ENCODE data around the gene DHX29. TPM values are rescaled to one million over a fixed set of nuclear protein-coding genes. Genes with fewer than 3 reads are reported as not detected.

DHX29 gene
- total RNA-seq, 1 experiment from 2014 or later: 27.6 TPM

GRCh38 chr5:55254802-55255201 is 52.7 kb downstream of the DHX29 start:
- Mint-ChIP-seq H3K36me3 (ENCODE audit: insufficient read depth, unreplicated experiment) (peaks cover 7% of the 10 kb centered on the region), H3K4me3 (ENCODE audit: unreplicated experiment) (no peak overlapping the region), H3K27me3 (ENCODE audit: insufficient read depth, unreplicated experiment) (no peaks in the 10 kb centered on the region), H3K27ac (ENCODE audit: unreplicated experiment) (no peak overlapping the region), H3K9me3 (ENCODE audit: unreplicated experiment) (no peaks in the 10 kb centered on the region), H3K4me1 (ENCODE audit: low read depth, unreplicated experiment) (peaks cover 8% of the 10 kb centered on the region)
- POLR2A ChIA-PET: no interaction called here
- Histone ChIP-seq H3K4me3 (ENCODE audit: low read depth, low read length) (no peak overlapping the region), H3K4me1 (peaks cover 28% of the 10 kb centered on the region), H3K36me3 (ENCODE audit: control insufficient read depth, insufficient read depth, low read length) (no peaks in the 10 kb centered on the region), H3K9me3 (no peaks in the 10 kb centered on the region), H3K27me3 (replicated peaks; ENCODE audit: control insufficient read depth, insufficient read depth, low read length) (no peaks in the 10 kb centered on the region)
- no peak for TF ChIP-seq CTCF (IDR thresholded peaks at IDR 0.05; ENCODE audit: insufficient read depth in 1 of 2, low read depth in 1 of 2, low read length in 1 of 2, severe bottlenecking in 1 of 2, unreplicated experiment in 1 of 2)
- CTCF ChIA-PET: no interaction called here
- intact Hi-C loops (cut with micrococcal nuclease; ENCODE audit: unreplicated experiment): loop anchor here (2.0 kb wide), 1 partner anchor 28 kb away; the partner anchor contains the start of gene MCIDAS
- BruUV-seq (replicated peaks): no TSS peak
- peak in 1 of 2 experiments; percentile 6 for DNase-seq

GRCh38 chr5:55250064-55250463 is 57.4 kb downstream of the DHX29 start:
- intact Hi-C loops (cut with micrococcal nuclease; ENCODE audit: unreplicated experiment): no loop called here
- Mint-ChIP-seq H3K4me3 (ENCODE audit: unreplicated experiment) (no peak overlapping the region), H3K27ac (ENCODE audit: unreplicated experiment) (no peak overlapping the region), H3K36me3 (ENCODE audit: insufficient read depth, unreplicated experiment) (no peaks in the 10 kb centered on the region), H3K4me1 (ENCODE audit: low read depth, unreplicated experiment) (peaks cover 8% of the 10 kb centered on the region), H3K27me3 (ENCODE audit: insufficient read depth, unreplicated experiment) (no peaks in the 10 kb centered on the region), H3K9me3 (ENCODE audit: unreplicated experiment) (peaks cover 20% of the 10 kb centered on the region)
- no peak for TF ChIP-seq CTCF (IDR thresholded peaks at IDR 0.05; ENCODE audit: insufficient read depth in 1 of 2, low read depth in 1 of 2, low read length in 1 of 2, severe bottlenecking in 1 of 2, unreplicated experiment in 1 of 2)
- DNase-seq: no peak
- no TSS peak for BruUV-seq (replicated peaks)
- Histone ChIP-seq H3K36me3 (ENCODE audit: control insufficient read depth, insufficient read depth, low read length) (no peaks in the 10 kb centered on the region), H3K4me3 (ENCODE audit: low read depth, low read length) (no peak overlapping the region), H3K9me3 (peaks cover 9% of the 10 kb centered on the region; the same call in 1 of the 2 replicates), H3K4me1 (peaks cover 17% of the 10 kb centered on the region), H3K27me3 (replicated peaks; ENCODE audit: control insufficient read depth, insufficient read depth, low read length) (no peaks in the 10 kb centered on the region)
- POLR2A ChIA-PET: no interaction called here
- CTCF ChIA-PET: no interaction called here

- H3K27ac Mint-ChIP-seq (ENCODE audit: unreplicated experiment): no peak overlapping the region
- no TSS peak for BruUV-seq (replicated peaks)
- peaks cover 6% of the 10 kb centered on the region for H3K27me3 Mint-ChIP-seq (ENCODE audit: insufficient read depth, unreplicated experiment)
- no peaks in the 10 kb centered on the region for H3K4me1 Mint-ChIP-seq (ENCODE audit: low read depth, unreplicated experiment)
- ChIA-PET POLR2A (interaction anchor here (0.6 kb wide), 1 partner anchor 832 kb away, joined by 4 read pairs; no protein-coding TSS in a partner anchor), CTCF (no interaction called here)
- no peaks in the 10 kb centered on the region for H3K27me3 ChIP-seq (replicated peaks; ENCODE audit: control insufficient read depth, insufficient read depth, low read length)
- no peaks in the 10 kb centered on the region for H3K36me3 ChIP-seq (ENCODE audit: control insufficient read depth, insufficient read depth, low read length)
- no peak overlapping the region for H3K4me3 ChIP-seq (ENCODE audit: low read depth, low read length)
- H3K4me3 Mint-ChIP-seq (ENCODE audit: unreplicated experiment): no peak overlapping the region
- TF ChIP-seq CTCF (IDR thresholded peaks at IDR 0.05; ENCODE audit: insufficient read depth in 1 of 2, low read depth in 1 of 2, low read length in 1 of 2, severe bottlenecking in 1 of 2, unreplicated experiment in 1 of 2): no peak
- 0 out of 2 replicates have a peak, but pooled peaks cover 2% of the 10 kb centered on the region for H3K9me3 ChIP-seq
- no peaks in the 10 kb centered on the region for H3K36me3 Mint-ChIP-seq (ENCODE audit: insufficient read depth, unreplicated experiment)
- no peaks in the 10 kb centered on the region for H3K4me1 ChIP-seq
- peaks cover 13% of the 10 kb centered on the region for H3K9me3 Mint-ChIP-seq (ENCODE audit: unreplicated experiment)
- no peak for DNase-seq
- intact Hi-C loops (cut with micrococcal nuclease; ENCODE audit: unreplicated experiment): no loop called here
Observed at GRCh38 chr5:55241746-55242145, 65.7 kb downstream of the DHX29 start.
